ENCODE results near the gene KCNQ4. TPM values are rescaled to one million over a fixed set of nuclear protein-coding genes. Genes with fewer than 3 reads are reported as not detected.

Gene KCNQ4
- total RNA-seq, 2 donors from 2014 or later, result 0.45 to 1.5 TPM

- ATAC-seq (replicated peaks), result no peak
- Mint-ChIP-seq H3K9me3 (no peaks in the 10 kb centered on the region), H3K4me1 (peaks cover 4% of the 10 kb centered on the region), H3K4me3 (no peak overlapping the region), H3K27ac (no peak overlapping the region), H3K27me3 (peaks cover 25% of the 10 kb centered on the region), H3K36me3 (ENCODE audit: low read depth) (peaks cover 17% of the 10 kb centered on the region)
Observed at GRCh38 chr1:40780678-40781607, 2.6 kb upstream of the KCNQ4 start.

GRCh38 chr1:40781608-40781971 lies 2.0 kb upstream of the KCNQ4 start:
- H3K4me3 Mint-ChIP-seq, result no peak overlapping the region
- peaks cover 10% of the 10 kb centered on the region for H3K36me3 Mint-ChIP-seq (ENCODE audit: low read depth)
- H3K27me3 Mint-ChIP-seq, result peaks cover 25% of the 10 kb centered on the region
- no peaks in the 10 kb centered on the region for H3K9me3 Mint-ChIP-seq
- H3K27ac Mint-ChIP-seq, result no peak overlapping the region
- peaks cover 4% of the 10 kb centered on the region for H3K4me1 Mint-ChIP-seq
- ATAC-seq (replicated peaks), result no peak

GRCh38 chr1:40782371-40782956 lies 1.1 kb upstream of the KCNQ4 start:
- Mint-ChIP-seq H3K4me3 (peak overlapping the region; percentile 74), H3K27me3 (peaks cover 25% of the 10 kb centered on the region), H3K36me3 (ENCODE audit: low read depth) (peaks cover 6% of the 10 kb centered on the region), H3K9me3 (no peaks in the 10 kb centered on the region), H3K4me1 (peaks cover 4% of the 10 kb centered on the region), H3K27ac (no peak overlapping the region)
- no peak for ATAC-seq (replicated peaks)

GRCh38 chr1:40784141-40784770 lies 669 bp downstream of the KCNQ4 start:
- Mint-ChIP-seq H3K27ac (no peak overlapping the region), H3K27me3 (peaks cover 25% of the 10 kb centered on the region), H3K4me3 (peak overlapping the region; percentile 59), H3K9me3 (no peaks in the 10 kb centered on the region), H3K36me3 (ENCODE audit: low read depth) (no peaks in the 10 kb centered on the region), H3K4me1 (no peaks in the 10 kb centered on the region)
- no peak for ATAC-seq (replicated peaks)

- Mint-ChIP-seq H3K27ac (no peak overlapping the region), H3K27me3 (peaks cover 25% of the 10 kb centered on the region), H3K9me3 (no peaks in the 10 kb centered on the region), H3K4me1 (no peaks in the 10 kb centered on the region), H3K4me3 (peak overlapping the region; percentile 59), H3K36me3 (ENCODE audit: low read depth) (no peaks in the 10 kb centered on the region)
- ATAC-seq (replicated peaks), result no peak
Observed at GRCh38 chr1:40784771-40785151, 1.2 kb downstream of the KCNQ4 start.

GRCh38 chr1:40785446-40785845 lies 1.9 kb downstream of the KCNQ4 start:
- Mint-ChIP-seq H3K4me3 (peak overlapping the region; percentile 59), H3K27ac (no peak overlapping the region), H3K27me3 (peaks cover 25% of the 10 kb centered on the region), H3K4me1 (no peaks in the 10 kb centered on the region), H3K36me3 (ENCODE audit: low read depth) (no peaks in the 10 kb centered on the region), H3K9me3 (no peaks in the 10 kb centered on the region)
- no peak for ATAC-seq (replicated peaks)

GRCh38 chr1:40786171-40786994 lies 2.8 kb downstream of the KCNQ4 start:
- peaks cover 25% of the 10 kb centered on the region for H3K27me3 Mint-ChIP-seq
- ATAC-seq (replicated peaks), result no peak
- no peaks in the 10 kb centered on the region for H3K9me3 Mint-ChIP-seq
- H3K4me3 Mint-ChIP-seq, result no peak overlapping the region
- H3K27ac Mint-ChIP-seq, result no peak overlapping the region
- H3K36me3 Mint-ChIP-seq (ENCODE audit: low read depth), result no peaks in the 10 kb centered on the region
- no peaks in the 10 kb centered on the region for H3K4me1 Mint-ChIP-seq

GRCh38 chr1:40786995-40787705 lies 3.6 kb downstream of the KCNQ4 start:
- no peak overlapping the region for H3K27ac Mint-ChIP-seq
- no peaks in the 10 kb centered on the region for H3K9me3 Mint-ChIP-seq
- no peak overlapping the region for H3K4me3 Mint-ChIP-seq
- H3K4me1 Mint-ChIP-seq, result no peaks in the 10 kb centered on the region
- peaks cover 17% of the 10 kb centered on the region for H3K27me3 Mint-ChIP-seq
- no peaks in the 10 kb centered on the region for H3K36me3 Mint-ChIP-seq (ENCODE audit: low read depth)
- ATAC-seq (replicated peaks), result no peak

GRCh38 chr1:40787737-40788560 lies 4.4 kb downstream of the KCNQ4 start:
- Mint-ChIP-seq H3K36me3 (ENCODE audit: low read depth) (no peaks in the 10 kb centered on the region), H3K9me3 (no peaks in the 10 kb centered on the region), H3K4me1 (no peaks in the 10 kb centered on the region), H3K27ac (no peak overlapping the region), H3K27me3 (peaks cover 13% of the 10 kb centered on the region), H3K4me3 (no peak overlapping the region)
- ATAC-seq (replicated peaks), result no peak

GRCh38 chr1:40788561-40789341 lies 5.2 kb downstream of the KCNQ4 start:
- Mint-ChIP-seq H3K9me3 (no peaks in the 10 kb centered on the region), H3K36me3 (ENCODE audit: low read depth) (no peaks in the 10 kb centered on the region), H3K4me3 (no peak overlapping the region), H3K27ac (peak overlapping the region; percentile 80), H3K27me3 (peaks cover 11% of the 10 kb centered on the region), H3K4me1 (peaks cover 4% of the 10 kb centered on the region)
- ATAC-seq (replicated peaks), result no peak

GRCh38 chr1:40789342-40789598 lies 5.7 kb downstream of the KCNQ4 start:
- Mint-ChIP-seq H3K27ac (peak overlapping the region; percentile 80), H3K36me3 (ENCODE audit: low read depth) (no peaks in the 10 kb centered on the region), H3K4me1 (peaks cover 4% of the 10 kb centered on the region), H3K9me3 (no peaks in the 10 kb centered on the region), H3K4me3 (no peak overlapping the region), H3K27me3 (peaks cover 11% of the 10 kb centered on the region)
- ATAC-seq (replicated peaks), result no peak

GRCh38 chr1:40789661-40790430 lies 6.3 kb downstream of the KCNQ4 start:
- Mint-ChIP-seq H3K27me3 (peaks cover 7% of the 10 kb centered on the region), H3K27ac (peak overlapping the region; percentile 80), H3K4me3 (no peak overlapping the region), H3K9me3 (no peaks in the 10 kb centered on the region), H3K36me3 (ENCODE audit: low read depth) (no peaks in the 10 kb centered on the region), H3K4me1 (peaks cover 4% of the 10 kb centered on the region)
- ATAC-seq (replicated peaks), result no peak

Data from activated T-helper 17 cell treated with anti-CD3 and anti-CD28 coated beads, Interleukin-2, amount 50 U/mL, for 72 hours (primary cell).